Activated CD8-positive, alpha-beta memory T cell treated with anti-CD3 and anti-CD28 coated beads, Interleukin-2, amount 50 U/mL, for 24 hours (primary cell): Measurements from ENCODE around the gene MAP3K5.

Source experiments
- DNase-seq: peaks from one replicate; pipeline ENCODE4 v3.0.0-alpha.2; 2020; ENCODE audit errors: extremely low read depth

Gene MAP3K5

DNA sequence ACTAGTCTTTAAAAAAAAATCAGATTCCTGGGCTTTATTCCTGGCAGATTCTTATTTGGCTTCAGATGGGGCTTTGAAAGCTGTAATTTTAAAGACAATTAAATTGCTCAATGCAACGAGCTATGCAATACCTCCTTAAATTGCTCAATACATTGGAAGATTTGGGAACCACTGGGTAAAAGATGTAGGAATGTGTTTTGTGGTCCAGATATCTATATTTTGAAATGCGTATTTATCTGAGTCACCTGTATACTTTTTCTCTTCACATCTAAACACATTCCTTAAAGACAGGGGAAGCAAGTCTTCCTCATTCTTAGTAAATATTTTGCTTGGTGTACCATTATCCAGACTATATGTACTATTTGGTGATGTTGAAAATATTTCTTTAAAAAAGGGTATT lies 212.5 kb downstream of the MAP3K5 start:
- DNase-seq = no peak

DNA sequence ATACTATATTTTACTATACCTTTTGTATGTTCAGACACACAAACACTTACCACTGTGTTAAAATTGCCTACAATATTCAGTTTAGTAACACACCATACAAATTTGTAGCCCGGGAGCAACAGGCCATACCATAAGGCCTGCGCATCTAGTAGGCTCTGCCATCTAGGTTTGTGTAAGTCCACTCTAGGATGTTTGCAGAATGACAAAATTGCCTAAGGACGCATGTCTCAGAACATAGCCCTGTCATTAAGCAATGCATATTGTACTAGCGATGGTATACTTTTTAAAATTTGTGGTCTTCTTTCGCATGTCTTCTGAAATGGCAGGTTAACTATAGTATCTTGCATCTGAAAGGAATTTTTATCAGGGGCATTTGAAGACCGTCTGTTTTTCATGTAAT lies 215.5 kb downstream of the MAP3K5 start:
- no peak for DNase-seq

DNA sequence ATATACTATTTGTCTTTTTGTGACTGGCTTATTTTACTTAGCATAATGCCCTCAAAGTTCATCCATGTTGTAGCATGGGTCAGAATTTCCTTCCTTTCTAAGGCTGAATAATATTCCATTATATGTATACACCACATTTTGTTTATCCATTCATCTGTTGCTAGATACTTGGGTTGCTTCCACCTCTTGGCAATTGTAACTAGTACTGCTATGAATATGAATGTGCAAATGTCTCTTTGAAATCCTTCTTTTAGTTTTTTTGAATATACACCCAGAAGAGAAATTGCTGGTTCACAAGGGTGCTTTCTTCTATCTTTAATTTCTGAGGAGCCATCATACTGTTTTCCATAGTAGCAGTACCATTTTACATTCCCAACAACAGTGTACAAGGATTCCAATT lies 220.8 kb downstream of the MAP3K5 start:
- DNase-seq = no peak

DNA sequence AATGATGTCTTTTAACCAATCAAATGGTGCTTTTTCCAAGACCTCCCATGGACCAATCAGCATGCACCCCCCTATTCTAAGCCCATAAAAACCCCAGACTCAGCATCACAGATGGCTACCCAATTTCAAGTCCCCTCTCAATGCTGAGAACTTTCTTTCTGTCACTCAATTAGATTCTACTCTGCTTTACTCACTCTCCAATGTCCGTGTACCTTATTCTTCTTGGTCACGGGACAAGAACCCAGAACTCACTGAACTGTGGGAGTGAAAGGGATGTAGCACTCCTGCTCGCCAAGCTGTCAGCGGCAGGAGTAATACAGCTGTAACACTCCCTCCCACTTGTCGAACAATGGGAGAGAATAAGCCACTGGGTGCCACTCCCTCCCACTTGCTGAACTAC lies 221.2 kb downstream of the MAP3K5 start:
- DNase-seq = no peak

- DNase-seq = no peak
Measured at GRCh38 chr6:136568129-136568528, 224.1 kb downstream of the MAP3K5 start.

- no peak for DNase-seq
Measured at GRCh38 chr6:136567688-136568087, 224.6 kb downstream of the MAP3K5 start.

- DNase-seq = no peak
Measured at GRCh38 chr6:136566851-136567250, 225.4 kb downstream of the MAP3K5 start.

- no peak for DNase-seq
Measured at GRCh38 chr6:136566007-136566487, 226.2 kb downstream of the MAP3K5 start.

- no peak for DNase-seq
Measured at GRCh38 chr6:136564180-136564579, 228.1 kb downstream of the MAP3K5 start.

DNA sequence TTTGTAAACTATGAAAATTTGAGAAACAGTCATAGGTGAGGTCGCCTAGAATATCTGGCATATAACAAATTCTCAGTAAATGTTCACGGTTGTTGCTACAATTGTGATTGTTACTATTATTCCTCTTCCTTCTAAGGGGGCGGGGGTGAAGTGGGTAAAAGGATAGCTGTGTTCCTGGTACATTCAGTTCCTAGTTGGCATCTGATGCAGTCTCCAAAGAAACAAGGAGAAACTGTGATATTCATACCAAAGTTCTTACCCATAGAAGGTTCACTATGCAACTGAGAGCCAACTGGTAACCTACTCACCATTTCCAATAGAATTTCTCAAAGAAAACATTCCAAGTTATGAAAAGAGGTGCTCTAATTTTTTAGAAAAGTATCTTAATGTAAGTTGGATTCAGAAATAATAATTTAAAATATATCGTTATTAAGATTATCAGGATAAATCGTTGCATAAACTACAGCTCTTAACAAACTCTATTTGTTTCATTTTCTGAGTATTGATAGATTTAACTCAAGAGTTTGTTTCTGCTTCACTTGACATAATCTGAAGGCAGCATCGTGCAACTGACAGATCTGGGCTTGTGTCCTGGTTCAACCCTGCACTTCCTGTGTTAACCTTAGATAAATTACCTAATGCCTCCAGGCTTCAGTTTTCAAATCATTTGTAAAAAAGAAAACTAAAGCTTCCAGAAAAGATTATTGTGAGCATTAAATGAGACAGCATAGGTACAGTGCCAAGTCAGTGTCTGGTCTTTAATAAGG lies 228.7 kb downstream of the MAP3K5 start:
- no peak for DNase-seq

DNA sequence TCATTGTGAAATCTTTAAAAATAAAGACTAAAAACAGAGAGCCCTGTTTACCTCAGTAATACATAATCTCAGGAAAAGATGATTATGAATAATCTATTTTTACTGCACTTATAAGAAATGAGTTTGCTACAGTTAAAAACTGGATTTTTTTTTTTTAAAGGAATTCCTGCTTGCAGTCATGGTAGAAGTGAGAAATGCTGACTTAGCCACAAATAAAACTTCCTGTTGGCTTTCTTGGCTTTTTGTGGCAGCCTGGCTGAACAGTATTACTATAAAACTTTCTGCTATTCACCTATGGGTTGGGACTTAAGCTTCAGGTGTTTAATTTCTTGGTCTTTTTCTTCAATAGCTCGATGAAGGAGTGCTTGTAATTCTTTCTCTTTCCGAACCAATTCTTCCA lies 230.1 kb downstream of the MAP3K5 start:
- no peak for DNase-seq

DNA sequence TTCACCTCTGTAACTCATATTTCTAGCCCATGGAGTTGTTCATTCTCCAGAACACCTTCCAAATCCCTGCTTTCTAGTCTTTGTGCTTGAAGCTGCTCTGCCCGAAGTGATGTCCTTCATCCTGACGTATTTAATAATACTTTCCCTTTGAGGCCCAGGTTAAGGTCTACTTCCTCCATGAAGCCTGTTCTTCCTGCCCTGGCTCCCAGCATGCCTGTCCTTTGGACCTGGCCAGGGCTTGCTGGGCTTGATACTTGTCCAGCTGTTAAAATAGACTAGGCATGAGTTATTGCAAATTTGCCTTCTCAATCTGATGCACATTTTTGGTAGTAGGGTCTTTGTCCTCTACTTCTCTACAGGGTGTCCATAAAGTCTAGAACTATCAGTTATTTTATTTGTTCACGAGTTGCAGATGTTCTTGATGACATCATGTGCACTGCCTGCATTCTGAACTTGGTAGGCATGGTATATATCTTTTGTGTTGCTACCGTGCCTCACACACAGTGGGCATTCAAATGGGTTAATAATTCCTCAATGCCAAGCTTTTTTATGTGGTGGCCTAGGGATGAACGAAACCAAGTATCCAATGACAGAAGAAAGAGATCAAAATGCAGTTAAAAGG lies 239.0 kb downstream of the MAP3K5 start:
- no peak for DNase-seq

GRCh38 chr6:136552054-136552453 lies 240.2 kb downstream of the MAP3K5 start:
- DNase-seq = no peak

- DNase-seq = no peak
Measured at GRCh38 chr6:136551103-136551502, 241.2 kb downstream of the MAP3K5 start.

DNA sequence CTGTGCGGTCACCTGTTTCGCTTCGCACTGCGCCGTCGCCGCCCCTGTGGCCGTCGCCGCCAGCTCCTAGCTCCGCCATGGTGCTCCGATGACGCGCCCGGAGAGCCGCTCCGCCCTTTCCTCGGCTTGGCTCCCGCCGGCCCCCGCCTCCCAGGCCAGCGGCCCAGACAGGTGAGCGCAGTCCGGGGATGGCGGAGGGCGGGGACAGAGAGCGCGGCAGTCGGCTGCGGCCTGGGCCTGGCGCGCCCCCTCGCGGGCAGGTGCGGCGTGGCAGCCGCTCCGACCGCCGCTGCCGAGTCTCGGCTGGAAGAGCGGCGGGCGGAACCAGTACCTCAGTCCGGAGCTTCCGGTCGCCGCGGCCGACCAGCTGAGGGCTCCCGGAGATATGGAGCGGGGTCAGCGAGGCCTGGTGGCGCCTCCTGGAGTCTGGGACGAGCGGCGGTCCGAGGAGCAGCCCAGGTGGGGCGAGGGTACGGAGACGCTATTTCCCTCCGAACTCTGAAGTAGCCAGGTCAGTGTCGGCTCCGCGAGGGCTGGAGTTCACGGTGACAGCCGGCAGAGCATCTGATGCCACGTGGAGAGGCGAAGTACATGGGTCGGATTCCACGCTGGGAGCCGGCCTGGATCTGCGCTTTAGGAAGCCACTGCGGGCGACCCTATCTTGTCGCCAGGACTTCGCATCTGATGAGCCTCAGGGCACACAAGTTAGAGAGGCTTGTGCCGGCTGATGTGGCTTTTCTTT lies 241.8 kb downstream of the MAP3K5 start, which contains the start of gene MAP7:
Gene MAP7, minus strand, starts transcription at position 93 of the 742 bp plus-strand sequence. Its CDS starts 14 bp downstream, at position 79.
- DNase-seq = no peak

GRCh38 chr6:136550045-136550329 lies 242.3 kb downstream of the MAP3K5 start:
- DNase-seq = no peak

- no peak for DNase-seq
Measured at GRCh38 chr6:136549300-136550044, 242.8 kb downstream of the MAP3K5 start.

DNA sequence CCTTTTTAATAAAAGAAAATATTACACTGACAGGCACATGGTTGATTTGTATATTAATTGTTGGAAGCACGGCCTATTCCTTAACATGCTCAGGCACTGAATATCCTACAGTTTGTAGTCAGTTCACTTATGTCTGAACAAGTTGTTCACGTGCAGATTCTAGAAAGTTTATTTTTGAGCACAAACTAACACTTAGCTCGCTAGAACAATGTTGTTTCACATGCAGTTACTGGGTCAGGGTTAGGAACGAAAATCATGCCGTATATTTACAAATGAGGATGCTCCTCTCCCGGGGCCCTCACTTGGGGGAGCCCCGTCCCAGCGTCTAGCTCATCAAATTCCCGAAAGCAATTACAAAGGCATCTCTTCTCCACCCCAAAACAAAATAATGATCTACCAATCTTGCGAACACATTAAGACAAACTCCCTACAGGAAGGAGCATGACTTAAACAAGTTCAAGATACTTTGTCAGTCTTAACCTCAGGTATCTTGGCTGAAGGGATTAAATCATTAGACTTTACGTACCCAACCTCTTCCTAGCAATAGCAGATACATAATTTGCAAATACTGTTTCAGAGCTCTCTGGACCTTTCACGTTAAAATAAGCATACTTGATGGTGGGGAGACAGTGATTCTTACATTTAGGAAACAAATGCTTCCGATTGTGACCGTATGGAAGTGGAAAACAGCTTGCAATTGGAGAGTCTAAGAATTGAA lies 243.5 kb downstream of the MAP3K5 start:
- DNase-seq = no peak

- no peak for DNase-seq
Measured at GRCh38 chr6:136547871-136548270, 244.4 kb downstream of the MAP3K5 start.

- no peak for DNase-seq
Measured at GRCh38 chr6:136547336-136547735, 244.9 kb downstream of the MAP3K5 start.

GRCh38 chr6:136546331-136546730 lies 245.9 kb downstream of the MAP3K5 start:
- no peak for DNase-seq
